DOHH2 (cell line): ENCODE results near the gene ABHD12.

Experiments used
- EZH2phosphoT487 ChIP-seq: fragments of 200-600 bp; sonication (generic); IDR thresholded peaks from 2 replicates; pipeline ENCODE4 v1.6.1; 2017; ENCODE audit warnings: borderline replicate concordance, mild to moderate bottlenecking, antibody characterized with exemption, low read length, moderate library complexity, mixed read lengths
- TF ChIP-seq, protein P1 (sequence below): fragments of 200-600 bp; sonication (generic); IDR thresholded peaks from one replicate; pipeline ENCODE4 v1.5.1; 2014; ENCODE audit warnings: antibody characterized with exemption, mild to moderate bottlenecking, low read depth, low read length; ENCODE audit not compliant: poor library complexity, severe bottlenecking

DNA sequence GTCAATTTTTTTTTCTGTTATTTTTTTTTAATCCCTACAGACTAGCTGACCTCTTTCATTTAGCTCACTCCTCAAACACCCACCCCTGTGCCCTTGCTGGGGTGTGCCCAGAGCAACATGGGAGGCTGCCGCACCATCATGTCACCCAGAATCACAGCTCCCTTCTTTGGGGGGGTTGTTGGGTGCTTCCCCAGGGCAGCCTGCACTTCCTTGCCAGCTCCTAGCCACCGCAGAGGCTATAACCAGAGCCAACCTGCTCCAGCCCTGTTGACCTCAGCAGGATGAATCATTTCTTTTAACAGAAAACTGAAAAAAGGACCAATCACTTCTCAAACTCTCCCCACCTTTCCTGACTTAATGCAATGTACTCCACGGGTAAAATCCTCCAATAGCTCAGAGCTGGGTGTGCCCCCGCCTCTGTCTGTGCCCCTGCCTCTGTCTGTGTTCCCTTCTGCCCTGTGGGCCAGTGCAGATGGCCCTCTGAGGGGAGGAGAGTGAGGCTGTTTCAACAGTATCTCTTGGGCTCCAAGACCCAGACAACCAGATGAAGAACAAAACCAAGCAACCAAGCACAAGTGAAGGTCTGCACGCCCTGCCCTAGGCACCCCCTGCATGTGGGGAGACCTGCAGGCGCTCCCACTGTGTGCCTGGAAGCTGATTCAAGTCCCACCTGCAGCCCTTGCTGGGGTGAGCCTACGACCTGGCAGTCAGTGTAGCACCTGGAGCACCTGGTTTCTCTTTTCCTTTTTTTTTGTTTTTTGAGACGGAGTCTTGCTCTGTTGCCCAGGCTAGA is 75.0 kb downstream of the ABHD12 start:
- TF ChIP-seq, protein P1, sequence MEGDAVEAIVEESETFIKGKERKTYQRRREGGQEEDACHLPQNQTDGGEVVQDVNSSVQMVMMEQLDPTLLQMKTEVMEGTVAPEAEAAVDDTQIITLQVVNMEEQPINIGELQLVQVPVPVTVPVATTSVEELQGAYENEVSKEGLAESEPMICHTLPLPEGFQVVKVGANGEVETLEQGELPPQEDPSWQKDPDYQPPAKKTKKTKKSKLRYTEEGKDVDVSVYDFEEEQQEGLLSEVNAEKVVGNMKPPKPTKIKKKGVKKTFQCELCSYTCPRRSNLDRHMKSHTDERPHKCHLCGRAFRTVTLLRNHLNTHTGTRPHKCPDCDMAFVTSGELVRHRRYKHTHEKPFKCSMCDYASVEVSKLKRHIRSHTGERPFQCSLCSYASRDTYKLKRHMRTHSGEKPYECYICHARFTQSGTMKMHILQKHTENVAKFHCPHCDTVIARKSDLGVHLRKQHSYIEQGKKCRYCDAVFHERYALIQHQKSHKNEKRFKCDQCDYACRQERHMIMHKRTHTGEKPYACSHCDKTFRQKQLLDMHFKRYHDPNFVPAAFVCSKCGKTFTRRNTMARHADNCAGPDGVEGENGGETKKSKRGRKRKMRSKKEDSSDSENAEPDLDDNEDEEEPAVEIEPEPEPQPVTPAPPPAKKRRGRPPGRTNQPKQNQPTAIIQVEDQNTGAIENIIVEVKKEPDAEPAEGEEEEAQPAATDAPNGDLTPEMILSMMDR = no peak
- TF ChIP-seq EZH2phosphoT487 = no peak
